Parathyroid adenoma (tissue), 2 donors: ENCODE data around the gene PDE6B.

Experiments
- H2AFZ ChIP-seq: fragments of 300-600 bp; sonication (generic); one replicate; pipeline ENCODE4 v1.7.0; 2017; ENCODE audit warnings: antibody characterized with exemption, mild to moderate bottlenecking
- H3K27ac ChIP-seq: fragments of 300-600 bp; sonication (generic); one replicate; pipeline ENCODE4 v1.7.0; 2017
- H3K27me3 ChIP-seq: fragments of 300-600 bp; sonication (generic); one replicate; pipeline ENCODE4 v1.7.0; 2017; ENCODE audit warnings: low read length; ENCODE audit not compliant: control insufficient read depth, insufficient read depth
- H3K36me3 ChIP-seq: fragments of 300-600 bp; sonication (generic); one replicate; pipeline ENCODE4 v1.7.0; 2017; ENCODE audit warnings: low read length; ENCODE audit not compliant: control insufficient read depth, insufficient read depth
- H3K4me1 ChIP-seq: fragments of 300-600 bp; sonication (generic); one replicate; pipeline ENCODE4 v1.7.0; 2017; ENCODE audit warnings: control low read depth
- H3K4me2 ChIP-seq: fragments of 300-600 bp; sonication (generic); one replicate; pipeline ENCODE4 v1.7.0; 2017; ENCODE audit warnings: low read length
- H3K4me3 ChIP-seq: fragments of 300-600 bp; sonication (generic); one replicate; pipeline ENCODE4 v1.7.0; 2017; ENCODE audit warnings: low read depth, low read length
- H3K79me2 ChIP-seq: fragments of 300-600 bp; sonication (generic); one replicate; pipeline ENCODE4 v1.7.0; 2017; ENCODE audit warnings: control low read depth
- H3K9ac ChIP-seq: fragments of 300-600 bp; sonication (generic); one replicate; pipeline ENCODE4 v1.7.0; 2017; ENCODE audit warnings: mild to moderate bottlenecking
- H3K9me3 ChIP-seq: fragments of 300-600 bp; sonication (generic); one replicate; pipeline ENCODE4 v1.7.0; 2017; ENCODE audit warnings: low read length; ENCODE audit not compliant: control insufficient read depth
- CTCF ChIP-seq: fragments of 300-600 bp; sonication (generic); IDR thresholded peaks from one replicate; pipeline ENCODE4 v1.7.0; 2017; ENCODE audit warnings: antibody characterized with exemption, mild to moderate bottlenecking
- donor health status: primary hyperparathyroidism.

Gene PDE6B

GRCh38 chr4:583820-584219 is 41.6 kb upstream of the PDE6B start:
- no peak overlapping the region for H3K4me2 ChIP-seq
- TF ChIP-seq CTCF = no peak
- no peaks in the 10 kb centered on the region for H3K9me3 ChIP-seq
- H3K27me3 ChIP-seq = no peaks in the 10 kb centered on the region
- H3K4me3 ChIP-seq = no peak overlapping the region
- no peak overlapping the region for H2AFZ ChIP-seq
- no peak overlapping the region for H3K9ac ChIP-seq
- no peaks in the 10 kb centered on the region for H3K36me3 ChIP-seq
- H3K79me2 ChIP-seq = no peaks in the 10 kb centered on the region
- H3K4me1 ChIP-seq = no peaks in the 10 kb centered on the region
- H3K27ac ChIP-seq = no peak overlapping the region

GRCh38 chr4:587671-588350 is 37.6 kb upstream of the PDE6B start:
- no peak overlapping the region for H3K4me2 ChIP-seq
- H3K36me3 ChIP-seq = no peaks in the 10 kb centered on the region
- H3K4me3 ChIP-seq = no peak overlapping the region
- no peak overlapping the region for H3K9ac ChIP-seq
- no peak for TF ChIP-seq CTCF
- no peak overlapping the region for H3K27ac ChIP-seq
- no peak overlapping the region for H2AFZ ChIP-seq
- no peaks in the 10 kb centered on the region for H3K79me2 ChIP-seq
- H3K9me3 ChIP-seq = no peaks in the 10 kb centered on the region
- no peaks in the 10 kb centered on the region for H3K27me3 ChIP-seq
- H3K4me1 ChIP-seq = no peaks in the 10 kb centered on the region

GRCh38 chr4:588351-588849 is 37.0 kb upstream of the PDE6B start:
- no peaks in the 10 kb centered on the region for H3K9me3 ChIP-seq
- H3K36me3 ChIP-seq = no peaks in the 10 kb centered on the region

GRCh38 chr4:589219-589963 is 36.0 kb upstream of the PDE6B start:
- no peaks in the 10 kb centered on the region for H3K4me1 ChIP-seq
- no peak overlapping the region for H3K4me2 ChIP-seq
- H3K27ac ChIP-seq = no peak overlapping the region
- H3K4me3 ChIP-seq = no peak overlapping the region
- H3K27me3 ChIP-seq = no peaks in the 10 kb centered on the region
- no peaks in the 10 kb centered on the region for H3K79me2 ChIP-seq
- no peak overlapping the region for H3K9ac ChIP-seq
- no peak overlapping the region for H2AFZ ChIP-seq
- H3K9me3 ChIP-seq = no peaks in the 10 kb centered on the region
- no peaks in the 10 kb centered on the region for H3K36me3 ChIP-seq
- no peak for TF ChIP-seq CTCF

More at GRCh38 chr4:588351-588849, 37.0 kb upstream of the PDE6B start:
- H3K9ac ChIP-seq = no peak overlapping the region
- no peak overlapping the region for H2AFZ ChIP-seq
- H3K27me3 ChIP-seq = no peaks in the 10 kb centered on the region
- no peak overlapping the region for H3K4me3 ChIP-seq
- no peak overlapping the region for H3K4me2 ChIP-seq
- no peak for TF ChIP-seq CTCF
- no peak overlapping the region for H3K27ac ChIP-seq
- no peaks in the 10 kb centered on the region for H3K4me1 ChIP-seq
- no peaks in the 10 kb centered on the region for H3K79me2 ChIP-seq
